Neuronal stem cell (in vitro differentiated cells): ENCODE data around the gene CDK4.

Source experiments
- DNase-seq: peaks from one replicate; pipeline ENCODE4 v3.0.0-alpha.2; 2013; ENCODE audit warnings: low spot score
- H2AFZ ChIP-seq: one replicate; pipeline ENCODE4 v1.6.1; 2013; ENCODE audit warnings: mild to moderate bottlenecking, low read length, inconsistent platforms
- H2AK5ac ChIP-seq: 2 replicates; pipeline ENCODE4 v1.6.1; 2013; ENCODE audit warnings: low read depth, mild to moderate bottlenecking, inconsistent platforms, low read length, moderate library complexity, mixed read lengths
- H2BK120ac ChIP-seq: 2 replicates; pipeline ENCODE4 v1.6.1; 2013; ENCODE audit warnings: low read depth, mild to moderate bottlenecking, inconsistent platforms, low read length, moderate library complexity, mixed read lengths
- H2BK12ac ChIP-seq: one replicate; pipeline ENCODE4 v1.6.1; 2013; ENCODE audit warnings: low read length, inconsistent platforms
- H2BK15ac ChIP-seq: 2 replicates; pipeline ENCODE4 v1.6.1; 2013; ENCODE audit warnings: mild to moderate bottlenecking, low read length, inconsistent platforms, mixed read lengths
- H2BK5ac ChIP-seq: one replicate; pipeline ENCODE4 v1.6.1; 2013; ENCODE audit warnings: inconsistent platforms, mild to moderate bottlenecking, low read length, moderate library complexity
- H3K14ac ChIP-seq: one replicate; pipeline ENCODE4 v1.6.1; 2013; ENCODE audit warnings: low read length, inconsistent platforms
- H3K18ac ChIP-seq: 2 replicates; pipeline ENCODE4 v1.6.1; 2013; ENCODE audit warnings: low read length, inconsistent platforms
- H3K23ac ChIP-seq: 2 replicates; pipeline ENCODE4 v1.6.1; 2013; ENCODE audit warnings: low read depth, mild to moderate bottlenecking, mixed read lengths, low read length, inconsistent platforms; ENCODE audit not compliant: poor library complexity
- H3K27ac ChIP-seq: replicated peaks from 3 replicates; pipeline ENCODE4 v1.5.1; 2013; ENCODE audit warnings: low read length, inconsistent platforms
- H3K27me3 ChIP-seq, 3 experiments: 2 replicates each; pipeline ENCODE4 v1.6.1; 2013; ENCODE audit warnings: low read length in 3 of 3, mild to moderate bottlenecking in 2 of 3, inconsistent platforms in 1 of 3, low read depth in 1 of 3, mixed read lengths in 1 of 3, moderate library complexity in 1 of 3; ENCODE audit not compliant: control insufficient read depth in 3 of 3, insufficient read depth in 3 of 3
- H3K36me3 ChIP-seq, 2 donors: replicated peaks in 1 of 2; 2 replicates each; pipeline ENCODE4 v1.6.1; 2013; ENCODE audit warnings: low read length in 2 of 2; ENCODE audit not compliant: control insufficient read depth in 2 of 2, insufficient read depth in 2 of 2
- H3K4ac ChIP-seq: 2 replicates; pipeline ENCODE4 v1.6.1; 2013; ENCODE audit warnings: inconsistent platforms, mild to moderate bottlenecking, low read length, moderate library complexity
- H3K4me1 ChIP-seq, 2 donors: 1 replicate in 1 of 2; 2 replicates in 1 of 2; pipeline ENCODE4 v1.6.1; 2013; ENCODE audit warnings: low read length in 2 of 2, low read depth in 1 of 2; ENCODE audit not compliant: control insufficient read depth in 2 of 2, insufficient read depth in 1 of 2
- H3K4me2 ChIP-seq: one replicate; pipeline ENCODE4 v1.6.1; 2013; ENCODE audit warnings: mild to moderate bottlenecking, low read length, inconsistent platforms; ENCODE audit not compliant: insufficient read depth, poor library complexity, severe bottlenecking
- H3K4me3 ChIP-seq, 2 donors: 2 replicates each; pipeline ENCODE4 v1.5.1; 2013; ENCODE audit warnings: low read length in 2 of 2, mild to moderate bottlenecking in 2 of 2, inconsistent platforms in 1 of 2, moderate library complexity in 1 of 2
- H3K79me1 ChIP-seq: one replicate; pipeline ENCODE4 v1.6.1; 2013; ENCODE audit warnings: low read depth, mild to moderate bottlenecking, inconsistent platforms, low read length, moderate library complexity
- H3K9ac ChIP-seq: one replicate; pipeline ENCODE4 v1.6.1; 2013; ENCODE audit warnings: mild to moderate bottlenecking, low read depth, low read length, inconsistent platforms; ENCODE audit not compliant: poor library complexity
- H3K9me3 ChIP-seq, 2 donors: replicated peaks in 1 of 2; 2 replicates each; pipeline versions ENCODE3 to v1.6.1; 2013; ENCODE audit warnings: low read length in 2 of 2, mild to moderate bottlenecking in 2 of 2, inconsistent platforms in 1 of 2, low read depth in 1 of 2, mixed read lengths in 1 of 2, moderate library complexity in 1 of 2; ENCODE audit not compliant: control insufficient read depth in 2 of 2, insufficient read depth in 1 of 2
- H4K8ac ChIP-seq: one replicate; pipeline ENCODE4 v1.6.1; 2013; ENCODE audit warnings: low read depth, mild to moderate bottlenecking, inconsistent platforms, low read length, moderate library complexity
- H4K91ac ChIP-seq: one replicate; pipeline ENCODE4 v1.6.1; 2013; ENCODE audit warnings: low read length, low read depth, mild to moderate bottlenecking, inconsistent platforms; ENCODE audit not compliant: poor library complexity
- WGBS, 2 donors: extraction: QIAGEN DNeasy Blood & Tissue Kit; methylation state at CpG; one replicate each; pipeline ENCODE4 v1.1.7; 2013; ENCODE audit warnings: missing lambda C conversion rate in 2 of 2, mixed read lengths in 1 of 2; ENCODE audit not compliant: insufficient read length in 2 of 2, insufficient replicate concordance in 1 of 2; ENCODE audit errors: extremely low coverage in 2 of 2; 5-methylcytosine and 5-hydroxymethylcytosine counted together

CDK4 gene

DNA sequence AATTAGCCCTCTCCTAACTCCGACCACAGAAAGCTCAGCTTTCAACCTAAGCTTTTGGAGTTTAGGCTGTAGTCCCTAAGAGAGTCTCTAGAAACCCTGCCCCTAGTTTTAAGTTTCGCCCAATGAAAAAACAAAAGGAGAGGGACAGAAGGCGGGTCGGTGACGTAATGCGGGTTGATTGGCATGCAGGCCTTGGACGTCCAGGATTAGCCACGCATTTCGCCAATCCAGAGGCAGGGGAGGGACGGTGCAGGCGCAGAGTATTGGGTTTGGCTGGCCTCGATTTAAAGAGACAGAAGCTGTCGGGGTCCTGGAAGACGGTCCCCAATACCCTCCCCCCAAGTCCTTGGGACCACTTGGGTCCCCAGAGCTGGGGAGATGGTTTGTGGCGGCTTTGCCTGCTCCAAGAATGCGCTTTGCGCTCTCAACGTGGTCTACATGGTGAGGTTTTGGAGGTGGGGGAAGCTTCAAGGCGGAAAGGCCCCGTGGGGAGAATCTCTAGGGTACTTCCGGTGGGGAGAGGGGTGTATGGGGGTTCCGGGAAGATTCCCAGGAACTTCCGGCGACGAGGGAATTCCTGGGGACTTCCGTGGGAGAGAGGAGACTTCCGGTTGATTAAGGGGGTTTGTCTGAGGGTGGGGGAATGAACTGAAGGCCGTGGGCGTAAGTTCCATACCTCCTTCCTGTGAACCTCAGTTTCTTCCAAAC is 7.2 kb downstream of the CDK4 start, which contains the start of gene TSPAN31:
Gene TSPAN31, plus strand, starts transcription at position 263 of the 708 bp plus-strand sequence. Its CDS starts 116 bp downstream, at position 379.
- Histone ChIP-seq H2BK12ac (no peak within 1 kb of the TSS), H3K79me1 (no peaks in the 10 kb centered on the region), H3K4me1 (peaks cover 4 to 21% of the 10 kb centered on the region in 2 donors), H3K18ac (peak within 1 kb of the TSS; percentile 97), H4K91ac (no peak within 1 kb of the TSS), H3K9me3 (no peaks in the 10 kb centered on the region), H3K14ac (no peak within 1 kb of the TSS), H4K8ac (no peak within 1 kb of the TSS), H2BK5ac (no peak within 1 kb of the TSS), H3K27ac (peak within 1 kb of the TSS; percentile 81), H2AFZ (peak within 1 kb of the TSS; percentile 90), H3K9ac (peak within 1 kb of the TSS; percentile 79), H3K4ac (no peak within 1 kb of the TSS), H2AK5ac (peak within 1 kb of the TSS; percentile 51), H3K36me3 (peaks cover 18 to 43% of the 10 kb centered on the region in 2 donors), H3K4me3 (peak within 1 kb of the TSS; percentile 82 to 87), H3K23ac (peak within 1 kb of the TSS; percentile 14), H3K4me2 (peak within 1 kb of the TSS; percentile 85), H3K27me3 (peaks cover 0 to 21% (median 0%) of the 10 kb centered on the region in 3 experiments), H2BK120ac (no peak within 1 kb of the TSS), H2BK15ac (no peak within 1 kb of the TSS)
- WGBS, 2 donors: no CpG with 5 or more reads among the region's 29 CpGs
- DNase-seq: peak; percentile 91

DNA sequence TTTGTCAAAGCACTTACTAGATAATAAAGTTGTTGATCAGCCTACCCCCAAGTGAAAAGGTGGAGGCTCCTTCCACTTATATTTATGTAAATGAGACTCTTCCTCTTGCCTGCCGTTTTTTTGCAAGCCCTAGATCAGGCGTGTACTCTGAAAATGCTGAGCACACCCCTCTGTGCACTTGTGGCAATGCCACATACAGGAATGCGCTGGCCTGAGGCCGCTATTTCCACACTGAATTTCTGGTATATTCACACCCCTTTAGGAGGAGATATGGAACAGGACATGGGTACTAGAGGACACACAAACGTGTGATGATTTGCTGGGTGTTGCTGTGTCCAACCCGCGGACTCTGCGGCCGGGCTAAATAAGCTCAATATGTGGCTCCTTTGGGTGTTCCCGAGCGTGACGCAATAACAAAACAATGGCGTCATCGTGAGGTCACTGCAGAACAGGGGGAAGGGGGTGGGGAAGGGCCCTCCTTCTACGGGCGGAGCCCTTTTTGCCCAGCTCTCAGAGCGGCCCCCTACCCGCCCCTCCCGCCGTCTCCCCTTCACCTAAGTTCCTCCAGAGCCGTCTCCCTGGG is 7.8 kb downstream of the CDK4 start:
- Histone ChIP-seq H3K23ac (no peak overlapping the region), H2BK120ac (no peak overlapping the region), H2AFZ (peak overlapping the region; percentile 90), H2BK5ac (no peak overlapping the region), H2BK12ac (no peak overlapping the region), H3K9me3 (no peaks in the 10 kb centered on the region), H3K14ac (no peak overlapping the region), H3K4me1 (peaks cover 9 to 27% of the 10 kb centered on the region in 2 donors), H3K27me3 (peaks cover 0 to 27% (median under 1%) of the 10 kb centered on the region in 3 experiments), H3K18ac (peak overlapping the region; percentile 5), H3K9ac (no peak overlapping the region), H2AK5ac (no peak overlapping the region), H3K79me1 (no peaks in the 10 kb centered on the region), H3K27ac (peak overlapping the region; percentile 63), H3K36me3 (peaks cover 16 to 37% of the 10 kb centered on the region in 2 donors), H2BK15ac (no peak overlapping the region), H3K4me2 (peak overlapping the region; percentile 56), H4K8ac (no peak overlapping the region), H3K4ac (no peak overlapping the region), H3K4me3 (peak overlapping the region; percentile 76 to 87), H4K91ac (no peak overlapping the region)
- WGBS, 2 donors: no CpG with 5 or more reads among the region's 21 CpGs
- DNase-seq: no peak

DNA sequence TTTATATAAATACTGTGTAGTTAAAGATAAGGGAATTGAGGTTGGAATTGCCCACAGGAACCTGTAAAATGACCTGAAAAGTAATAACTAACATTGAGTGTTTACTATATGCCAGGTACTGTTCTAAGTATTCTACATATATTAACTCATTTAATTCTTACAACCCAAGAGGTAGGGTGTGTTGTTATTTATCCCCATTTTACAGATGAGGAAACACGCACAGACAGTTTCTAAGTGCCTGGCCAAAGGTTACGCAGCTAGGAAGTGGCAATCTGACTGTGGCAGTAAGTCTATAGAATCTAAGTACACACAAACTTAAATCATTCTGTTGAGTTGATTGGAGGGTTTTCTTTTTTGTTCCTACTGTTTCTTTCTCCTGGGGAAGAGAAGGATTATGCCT is 8.3 kb downstream of the CDK4 start:
- H3K23ac ChIP-seq: no peak overlapping the region
- no peak overlapping the region for H2BK15ac ChIP-seq
- H3K36me3 ChIP-seq: peaks cover 13 to 32% of the 10 kb centered on the region in 2 donors
- H3K4me1 ChIP-seq: peaks cover 12 to 31% of the 10 kb centered on the region in 2 donors
- H2BK120ac ChIP-seq: no peak overlapping the region
- H2AK5ac ChIP-seq: no peak overlapping the region
- DNase-seq: no peak
- H4K91ac ChIP-seq: no peak overlapping the region
- no peak overlapping the region for H2BK12ac ChIP-seq
- H3K79me1 ChIP-seq: no peaks in the 10 kb centered on the region
- no peak overlapping the region for H2BK5ac ChIP-seq
- H2AFZ ChIP-seq: no peak overlapping the region
- H3K4ac ChIP-seq: no peak overlapping the region
- peak overlapping the region in 1 of 2 donors; percentile 87 for H3K4me3 ChIP-seq
- no peak overlapping the region for H3K4me2 ChIP-seq
- H3K27me3 ChIP-seq: peaks cover 0 to 31% (median 4%) of the 10 kb centered on the region in 3 experiments
- WGBS, 2 donors: no CpG with 5 or more reads among the region's 2 CpGs
- H3K27ac ChIP-seq: no peak overlapping the region
- no peak overlapping the region for H3K18ac ChIP-seq
- no peak overlapping the region for H3K14ac ChIP-seq
- no peak overlapping the region for H3K9ac ChIP-seq
- no peaks in the 10 kb centered on the region for H3K9me3 ChIP-seq
- no peak overlapping the region for H4K8ac ChIP-seq
